Smooth muscle cell (in vitro differentiated cells): ENCODE results near the gene LYZL4. TPM values are rescaled to one million over a fixed set of nuclear protein-coding genes. Genes with fewer than 3 reads are reported as not detected.

ENCODE experiments used
- polyA plus RNA-seq: library from polyadenylated mRNA; unstranded; fragments of >200 nt; fragmentation: Nextera tagmentation; extraction: Ambion mirVana; gene quantifications from 2 replicates; pipeline ENCODE4 v1.2.1, GENCODE V29; 2016
- total RNA-seq: library from RNA; depleted of rRNA; stranded (reverse); fragments of >200 nt; gene quantifications from 2 replicates; pipeline ENCODE4 v1.2.3, GENCODE V29; 2014

The LYZL4 gene
- total and polyA plus RNA-seq, 2 experiments from 2014 or later = not detected

Other genes starting within 250 kb of the LYZL4 start
- not detected in 2 replicates for gene CCK, start 144.4 kb downstream of the LYZL4 start, total RNA-seq
- not detected in 2 replicates for gene CCK, start 144.4 kb downstream of the LYZL4 start, polyA plus RNA-seq
- 0.22 and 1.3 TPM in 2 replicates for gene VIPR1, start 92.0 kb upstream of the LYZL4 start, total RNA-seq
- gene VIPR1, start 92.0 kb upstream of the LYZL4 start, polyA plus RNA-seq = 0.86 and 3.9 TPM in 2 replicates
- gene SEC22C, start 171.4 kb upstream of the LYZL4 start, total RNA-seq = 52.2 and 70.5 TPM in 2 replicates
- gene SEC22C, start 171.4 kb upstream of the LYZL4 start, polyA plus RNA-seq = 39.8 and 45.7 TPM in 2 replicates
- gene SS18L2, start 180.2 kb upstream of the LYZL4 start, total RNA-seq = 24.5 and 54.2 TPM in 2 replicates
- gene SS18L2, start 180.2 kb upstream of the LYZL4 start, polyA plus RNA-seq = 38.7 and 38.8 TPM in 2 replicates
- gene NKTR, start 190.1 kb upstream of the LYZL4 start, total RNA-seq = 91.3 and 113 TPM in 2 replicates
- 37.1 and 82.3 TPM in 2 replicates for gene NKTR, start 190.1 kb upstream of the LYZL4 start, polyA plus RNA-seq
- gene ZBTB47, start 243.1 kb upstream of the LYZL4 start, total RNA-seq = 6.5 and 7.7 TPM in 2 replicates
- gene ZBTB47, start 243.1 kb upstream of the LYZL4 start, polyA plus RNA-seq = 4.6 TPM in 2 replicates